Measurements from ENCODE around the gene MFSD6.
A peak's percentile ranks its signal among the peaks of the same experiment; 100 is the strongest.
"Not testable (repeated sequence)": the region's sequence is repeated elsewhere in the genome, so short reads cannot be mapped to it uniquely, and the experiment has no call there.

MFSD6 gene

DNA sequence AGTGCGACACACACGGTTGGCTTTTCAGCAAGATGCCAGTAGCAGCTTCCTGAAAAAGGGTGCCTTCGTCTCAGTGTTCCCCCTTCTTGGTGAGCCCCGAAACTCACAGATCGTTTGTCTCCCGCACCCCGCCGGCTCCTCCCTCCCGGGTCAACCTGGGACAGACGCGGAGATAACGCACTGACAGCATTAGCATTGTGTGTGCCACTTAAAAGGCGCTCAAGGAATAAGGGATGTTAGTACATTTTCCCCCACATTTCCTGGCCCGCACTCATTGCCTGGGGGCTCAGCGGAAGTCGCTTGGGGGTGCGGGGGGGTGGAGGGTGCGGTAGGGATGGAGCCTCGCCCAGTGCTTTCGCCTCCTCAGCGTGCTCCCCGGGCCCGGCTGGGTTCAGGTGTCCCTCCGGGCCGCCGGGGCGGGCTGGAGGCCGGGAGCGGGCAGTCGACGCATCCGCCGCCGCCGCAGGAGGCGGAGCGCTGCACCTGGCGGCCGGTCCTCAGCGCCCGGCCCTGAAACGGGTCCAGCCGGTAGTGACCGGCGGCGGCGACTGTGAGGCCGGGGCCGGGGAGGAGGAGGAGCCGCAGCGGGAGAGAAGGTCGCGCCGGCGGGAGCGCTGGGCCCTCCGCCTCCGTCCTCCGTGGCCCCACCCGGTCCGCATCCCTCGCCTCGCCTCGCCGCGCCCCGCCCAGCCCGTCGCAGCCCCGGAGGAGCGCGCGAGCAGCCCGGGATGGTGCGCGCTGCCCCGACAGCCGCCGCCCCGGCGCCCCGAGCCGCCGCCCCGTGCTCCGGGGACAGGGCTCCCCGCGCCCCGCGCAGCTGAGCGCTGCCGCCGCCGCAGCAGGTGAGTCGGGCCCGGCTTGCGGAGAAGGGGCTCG lies at the start of gene MFSD6:
TSS of gene MFSD6 (plus strand) at position 694 of the 876 bp plus-strand sequence. CDS start 27,675 bp downstream, outside the sequence.
- DNase-seq = peak in 11 of 14 donors; percentile 32 to 80 (median 59)

DNA sequence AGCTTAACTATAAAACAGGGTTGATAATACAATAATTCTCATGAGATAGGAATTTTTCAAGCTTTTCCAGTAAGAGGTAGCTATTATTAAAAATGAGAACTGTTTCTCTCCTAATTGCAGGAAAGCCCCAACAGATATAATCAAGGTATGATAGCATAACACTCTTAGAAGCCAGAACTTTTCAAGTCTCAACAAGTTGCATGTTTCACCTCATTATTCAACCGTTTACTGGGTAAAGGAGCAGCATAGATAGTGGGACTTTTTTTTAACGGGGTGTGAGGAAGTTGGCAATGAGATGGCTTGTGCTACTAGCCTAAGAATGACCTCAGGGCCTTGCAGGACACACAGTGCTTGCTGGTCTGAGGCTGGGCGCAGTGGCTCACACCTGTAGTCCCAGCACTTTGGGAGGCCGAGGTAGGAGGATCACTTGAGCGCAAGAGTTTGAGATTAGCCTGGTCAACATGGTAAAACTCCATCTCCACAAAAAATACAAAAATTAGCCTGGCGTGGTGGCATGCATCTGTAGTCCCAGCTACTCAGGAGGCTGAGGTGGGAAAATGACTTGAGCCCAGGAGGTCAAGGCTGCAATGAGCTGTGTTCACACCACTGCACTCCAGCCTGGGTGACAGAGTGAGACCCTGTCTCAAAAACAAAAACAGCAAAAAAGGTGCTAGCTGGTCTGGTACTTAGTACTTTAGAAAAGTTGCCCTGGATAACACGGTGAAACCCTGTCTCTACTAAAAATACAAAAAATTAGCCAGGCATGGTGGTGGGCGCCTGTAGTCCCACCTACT lies 49.3 kb upstream of the MFSD6 start:
- DNase-seq = not testable (repeated sequence)

DNA sequence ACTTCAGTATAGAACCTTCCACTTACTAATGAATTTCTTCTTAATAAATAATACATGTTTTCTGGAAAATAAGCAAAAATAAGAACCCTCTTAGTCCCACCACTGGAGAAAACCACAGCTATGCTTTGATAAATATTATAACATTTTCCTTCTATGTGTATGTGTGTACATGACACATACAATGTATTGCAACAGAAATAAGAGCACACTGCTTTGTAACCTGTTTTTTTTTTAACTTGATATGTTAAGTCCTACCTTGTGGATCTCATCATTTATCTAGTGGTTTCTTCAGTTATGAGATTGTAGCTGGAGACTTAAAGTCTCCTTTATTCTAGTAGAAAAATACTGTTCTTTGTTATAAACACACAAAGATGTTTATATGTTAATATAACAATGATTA lies 47.6 kb upstream of the MFSD6 start:
- no peak for DNase-seq

DNA sequence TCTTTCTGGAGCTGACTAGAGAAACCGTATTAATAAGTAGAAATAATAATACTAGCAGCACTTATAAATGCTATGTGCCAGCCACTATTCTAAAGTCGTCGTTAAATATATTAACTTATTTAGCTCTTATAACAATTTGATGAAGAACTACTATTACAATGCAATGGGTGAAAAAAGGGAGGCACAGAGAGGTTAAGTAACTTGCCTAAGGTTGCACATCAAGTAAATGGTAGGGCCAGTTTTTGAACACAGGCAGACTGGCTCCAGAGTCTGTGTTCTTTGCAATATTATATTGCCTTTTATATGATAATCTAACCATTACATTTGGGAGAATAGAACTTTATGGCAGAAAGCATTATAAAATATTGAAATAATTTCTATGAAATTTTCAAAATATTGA lies 47.2 kb upstream of the MFSD6 start:
- DNase-seq = no peak

DNA sequence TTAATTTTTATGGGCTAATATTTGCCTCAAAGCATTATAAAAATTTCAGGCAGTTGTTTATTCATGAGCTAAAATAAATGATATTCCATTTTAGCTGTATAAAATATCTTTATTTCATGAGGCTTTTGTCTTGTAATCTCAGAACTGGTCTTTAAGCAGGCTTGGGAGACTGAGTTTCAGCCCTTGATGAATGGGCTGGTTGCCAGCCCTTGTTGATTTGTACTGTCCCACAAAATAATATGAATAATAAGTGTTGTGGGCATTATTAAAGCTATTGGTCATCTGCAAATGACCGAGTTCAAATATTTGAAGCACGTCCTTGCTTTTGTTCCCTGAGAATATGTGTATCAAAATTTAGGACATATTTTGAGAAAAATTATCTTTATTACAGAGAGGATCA lies 46.6 kb upstream of the MFSD6 start:
- no peak for DNase-seq

DNA sequence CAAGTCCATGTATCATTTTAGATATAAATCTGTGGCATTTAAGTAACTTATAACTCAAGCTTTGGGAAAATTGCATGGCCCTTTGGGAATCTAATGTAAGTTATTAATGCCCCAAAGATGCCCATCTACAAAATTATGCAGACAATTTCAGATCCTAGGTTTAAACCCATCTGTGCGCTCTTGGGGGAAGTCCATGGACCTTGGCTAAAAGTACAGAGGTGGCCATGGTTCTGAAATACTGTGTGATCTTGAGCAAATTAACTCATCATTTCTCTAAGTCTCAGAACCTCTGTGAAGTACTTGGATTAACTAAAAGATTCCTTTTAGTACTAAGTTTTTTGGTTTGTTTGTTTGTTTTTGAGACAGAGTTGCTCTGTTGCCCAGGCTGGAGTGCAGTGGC lies 45.3 kb upstream of the MFSD6 start:
- no peak for DNase-seq

DNA sequence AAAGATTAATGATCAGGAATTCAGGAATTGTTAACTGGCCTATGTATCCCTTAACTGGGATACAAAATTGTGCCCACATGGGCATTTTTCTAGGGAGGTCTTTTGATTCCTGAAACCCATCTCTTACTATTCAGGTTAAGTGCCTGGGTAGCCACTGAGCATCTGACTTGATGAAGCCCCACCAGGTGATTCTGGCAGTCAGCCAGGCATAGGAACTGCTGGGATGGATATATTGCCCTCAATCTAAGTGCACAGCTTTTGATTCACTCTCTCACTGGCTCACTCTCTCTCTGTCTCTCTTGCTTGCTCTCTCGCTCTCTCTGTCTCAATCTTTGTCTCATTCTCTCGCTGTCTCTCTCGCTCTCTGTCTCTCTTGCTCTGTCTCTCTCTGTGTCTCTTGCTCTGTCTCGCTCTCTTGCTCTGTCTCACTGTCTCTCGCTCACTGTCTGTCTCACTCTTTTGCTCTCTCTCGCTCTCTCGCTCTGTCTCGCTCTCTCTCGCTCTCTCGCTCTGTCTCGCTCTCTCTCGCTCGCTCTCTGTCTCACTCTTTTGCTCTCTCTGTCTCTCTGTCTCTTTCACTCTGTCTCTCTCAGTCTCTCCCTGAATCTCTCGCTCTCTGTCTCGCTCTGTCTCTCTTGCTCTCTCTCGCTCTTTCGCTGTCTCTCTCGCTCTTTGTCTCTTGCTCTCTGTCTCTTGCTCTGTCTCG lies 42.5 kb upstream of the MFSD6 start:
- DNase-seq = no peak

DNA sequence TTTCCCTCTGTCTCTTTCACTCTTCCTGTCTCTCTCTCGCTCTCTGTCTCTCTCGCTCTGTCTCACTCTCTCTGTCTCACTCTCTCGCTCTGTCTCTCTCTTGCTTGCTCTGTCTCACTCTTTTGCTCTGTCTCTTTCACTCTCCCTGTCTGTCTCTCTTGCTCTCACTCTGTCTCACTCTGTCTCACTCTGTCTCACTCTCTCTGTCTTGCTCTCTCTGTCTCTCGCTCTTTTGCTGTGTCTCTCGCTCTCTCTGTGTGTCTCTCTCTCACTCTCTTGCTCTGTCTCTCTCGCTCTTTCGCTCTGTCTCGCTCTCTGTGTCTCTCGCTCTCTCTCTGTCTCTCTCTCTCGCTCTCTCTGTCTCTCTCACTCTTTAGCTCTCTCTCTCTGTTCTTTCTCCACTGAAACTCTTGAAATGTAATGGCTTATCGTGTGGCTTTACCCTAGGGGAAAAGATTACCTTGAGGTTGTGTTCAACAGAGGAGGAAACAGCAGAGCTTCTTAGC lies 41.9 kb upstream of the MFSD6 start:
- DNase-seq = no peak

DNA sequence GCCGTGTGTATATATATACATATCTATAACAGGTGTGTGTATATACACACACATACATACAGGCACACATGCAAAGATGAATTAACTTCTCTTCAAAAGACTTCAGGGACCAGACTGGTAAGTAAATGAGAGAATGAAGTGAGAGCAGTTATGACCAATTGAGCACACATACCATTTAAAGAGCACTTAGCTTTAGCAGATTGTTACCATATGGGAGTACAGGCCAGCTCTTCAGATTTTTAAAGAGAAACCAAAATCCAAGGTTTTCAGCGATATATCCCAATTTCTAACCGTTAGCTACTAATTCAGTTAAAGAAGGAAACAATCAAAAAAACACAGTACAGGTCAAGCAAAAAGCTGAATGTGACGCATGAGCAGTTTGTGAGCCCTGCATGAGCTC lies 41.1 kb upstream of the MFSD6 start:
- no peak for DNase-seq

DNA sequence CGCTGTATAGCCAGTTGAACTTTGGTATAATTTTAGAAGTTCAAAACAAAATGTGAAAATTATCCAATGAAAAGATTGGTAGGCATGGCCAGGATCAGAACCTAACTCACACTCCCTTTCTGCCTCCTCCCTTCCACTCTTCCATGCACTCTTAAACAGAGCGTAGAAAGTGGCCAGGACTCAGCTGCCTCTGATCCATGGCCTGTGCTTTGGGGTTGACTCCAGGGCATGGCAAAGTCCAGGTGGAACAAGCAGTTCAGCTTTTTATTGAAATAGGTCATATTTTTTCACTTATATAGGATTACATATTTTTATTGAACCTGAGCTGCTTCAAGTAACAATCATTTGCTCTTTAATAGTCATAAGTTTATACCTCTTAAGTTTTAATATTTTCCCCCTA lies 38.5 kb upstream of the MFSD6 start:
- DNase-seq = no peak

DNA sequence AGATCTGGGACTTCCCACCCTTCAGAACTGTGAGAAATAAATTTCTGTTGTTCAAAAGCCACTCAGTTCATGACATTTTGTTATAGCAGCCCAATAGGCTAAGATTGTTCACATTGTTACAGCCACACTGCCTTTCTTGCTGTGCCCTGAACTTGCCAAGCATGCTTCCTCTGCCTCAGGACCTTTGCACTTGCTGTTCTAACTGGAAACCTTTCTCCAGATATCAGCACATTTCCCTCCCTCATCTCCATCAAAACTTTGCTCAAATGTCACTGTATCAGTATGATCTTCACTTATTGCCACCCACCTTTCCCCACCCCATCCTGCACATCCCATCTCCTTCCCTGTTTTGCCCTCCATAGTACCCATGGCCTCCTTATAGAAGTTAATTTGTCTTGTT lies 32.1 kb upstream of the MFSD6 start:
- DNase-seq = no peak

DNA sequence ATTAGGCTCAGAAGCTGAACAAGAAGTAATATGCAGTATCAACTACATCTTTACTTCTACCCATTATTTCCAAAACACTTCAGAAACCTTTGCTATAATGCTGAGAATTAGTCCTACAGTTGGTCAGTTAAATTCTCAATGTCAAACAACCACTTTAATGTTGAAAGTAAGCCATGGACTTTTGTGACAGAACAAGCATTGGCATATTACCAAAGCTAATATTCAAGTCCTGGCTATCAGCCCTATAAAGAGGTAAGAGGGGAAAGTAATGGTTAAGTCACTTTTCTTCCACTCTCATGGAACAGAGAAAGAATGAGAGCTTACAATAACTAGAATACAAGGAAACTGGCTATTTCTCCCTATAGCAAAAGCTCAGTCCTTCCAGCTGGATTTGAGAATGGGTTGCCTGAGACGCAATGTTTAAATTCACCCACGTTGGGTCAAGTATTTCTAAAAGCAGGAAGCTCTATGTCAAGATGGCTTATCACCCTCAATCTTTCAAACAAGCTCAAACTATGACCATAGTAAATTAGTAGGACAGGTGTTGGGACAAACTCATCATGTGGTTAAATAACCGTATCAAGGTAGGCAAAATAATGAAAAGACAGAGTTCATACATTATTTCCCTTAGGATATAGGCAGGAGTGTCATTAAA lies 31.4 kb upstream of the MFSD6 start:
- no peak for DNase-seq

DNA sequence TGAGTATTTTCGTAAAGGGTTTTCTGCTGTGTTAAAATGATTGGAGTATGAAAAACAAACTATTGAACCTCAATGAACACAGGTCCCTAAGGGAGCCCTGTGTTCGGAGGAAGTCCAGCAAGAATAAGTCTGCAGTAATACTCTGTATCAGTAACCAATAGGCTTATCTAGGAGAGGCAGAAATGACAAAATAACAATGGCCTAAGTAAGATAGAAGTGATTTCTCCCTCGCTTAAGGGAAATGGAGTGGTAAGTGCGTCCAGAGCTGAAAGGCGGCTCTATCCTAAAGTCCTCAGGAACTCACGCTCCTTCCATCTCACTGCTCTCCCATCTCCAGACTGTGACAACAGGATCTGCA lies 29.3 kb upstream of the MFSD6 start:
- DNase-seq = no peak

DNA sequence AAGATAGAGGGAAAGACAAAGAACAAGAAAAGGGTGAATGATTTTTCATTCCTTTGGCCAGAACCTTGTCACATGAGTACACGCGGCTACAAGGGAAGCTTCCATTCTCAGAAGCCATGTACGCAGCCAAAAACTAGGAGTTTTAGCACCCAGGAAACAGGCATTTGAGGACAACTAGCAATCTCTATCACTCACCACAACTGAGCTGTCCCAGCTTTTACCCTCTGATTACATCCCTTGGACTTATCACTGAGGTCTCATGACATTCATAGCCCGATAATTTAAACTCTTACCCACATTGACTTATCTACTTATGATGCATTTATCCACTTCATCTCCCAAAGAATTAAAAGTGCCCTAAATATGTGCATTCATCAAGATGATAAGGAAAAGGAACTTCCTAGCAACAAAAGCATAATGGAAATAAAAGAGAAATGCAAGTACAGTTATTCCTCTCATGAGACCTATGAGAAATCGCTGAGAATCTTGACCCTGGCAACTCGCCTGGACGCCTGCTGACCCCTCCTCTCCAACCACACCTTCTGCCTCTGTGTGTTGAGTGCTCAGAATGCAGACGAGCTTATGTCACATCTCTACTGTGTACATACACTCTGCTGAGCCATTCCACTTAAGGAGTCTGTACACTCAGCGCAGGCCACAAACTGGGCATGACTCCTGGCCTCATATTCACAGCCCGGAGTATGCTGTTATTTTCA lies 28.7 kb upstream of the MFSD6 start:
- no peak for DNase-seq

DNA sequence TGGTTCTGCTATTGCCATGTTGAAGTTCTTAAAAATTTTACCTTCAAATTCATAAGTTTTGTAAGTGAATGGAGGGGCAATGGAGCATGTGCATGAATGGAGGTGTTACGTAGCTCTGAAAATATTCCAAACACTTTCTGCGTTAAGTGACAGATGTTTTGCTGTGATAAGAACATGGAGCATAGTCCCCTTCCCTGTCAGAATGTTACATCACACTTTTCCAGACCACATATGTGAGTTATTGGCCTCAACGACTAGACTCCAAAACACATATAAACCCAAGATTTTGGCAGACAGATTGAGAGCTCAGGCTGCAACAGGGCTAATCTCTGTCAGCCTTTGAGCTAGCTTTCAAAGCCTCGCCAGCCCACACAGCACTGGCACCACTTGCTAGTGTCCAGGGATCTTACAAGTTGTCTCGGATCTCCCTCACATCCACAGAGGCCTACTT lies 27.2 kb upstream of the MFSD6 start:
- DNase-seq = no peak

DNA sequence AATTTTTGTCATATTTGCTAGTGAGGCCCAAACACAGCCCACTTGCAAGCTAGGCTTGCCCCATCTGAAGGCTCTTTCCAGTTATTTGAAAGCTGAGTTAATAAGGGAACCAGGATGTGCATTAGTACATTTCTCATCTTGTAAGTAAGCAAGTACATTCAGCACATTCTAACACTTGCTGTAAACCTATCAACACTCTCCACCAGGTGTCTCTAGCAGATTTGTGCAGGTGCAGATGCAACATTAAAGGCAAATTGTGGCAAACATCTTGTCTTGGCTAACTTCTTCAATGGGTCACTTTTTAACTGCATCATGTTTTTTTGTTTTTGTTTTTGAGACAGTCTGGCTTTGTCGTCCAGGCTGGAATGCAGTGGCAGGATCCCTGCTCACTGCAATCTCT lies 25.3 kb upstream of the MFSD6 start:
- DNase-seq = peak in 1 of 14 donors; percentile 45

DNA sequence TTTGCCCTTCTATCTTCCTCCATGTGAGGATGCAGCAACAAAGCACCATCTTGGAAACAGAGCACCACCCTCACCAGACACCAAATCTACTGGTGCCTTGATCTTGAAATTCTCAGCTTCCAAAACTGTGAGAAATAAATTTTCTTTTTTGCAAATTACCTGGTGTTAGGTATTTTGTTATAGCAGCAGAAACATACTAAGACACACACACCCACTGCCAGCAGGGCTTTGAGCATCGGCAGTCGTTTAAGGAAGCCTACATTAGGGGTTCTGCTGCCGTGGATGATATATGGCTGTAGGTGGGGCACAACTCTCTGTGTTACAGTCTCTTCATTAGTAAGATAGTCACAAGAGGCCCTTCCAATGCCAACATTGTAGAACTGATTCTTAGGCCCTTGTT lies 20.7 kb upstream of the MFSD6 start:
- DNase-seq = no peak

DNA sequence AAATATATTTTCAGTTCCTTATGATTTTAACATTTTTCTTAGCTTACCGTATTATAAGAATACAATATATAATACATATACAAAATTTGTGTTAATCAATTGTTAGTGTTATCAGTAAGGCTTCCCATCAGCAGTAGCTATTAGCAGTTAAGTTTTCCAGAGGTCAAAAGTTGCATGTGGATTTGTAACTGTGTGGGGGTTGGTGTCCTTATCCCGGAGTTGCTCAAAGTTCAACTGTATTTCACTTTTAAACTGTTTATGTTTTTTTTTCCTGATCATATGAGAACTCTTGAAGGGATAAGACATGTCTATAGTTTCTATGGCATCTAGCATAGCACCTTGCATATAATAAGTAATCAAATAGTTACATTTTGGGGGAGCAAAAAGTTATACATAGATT lies 11.9 kb upstream of the MFSD6 start:
- DNase-seq = no peak

DNA sequence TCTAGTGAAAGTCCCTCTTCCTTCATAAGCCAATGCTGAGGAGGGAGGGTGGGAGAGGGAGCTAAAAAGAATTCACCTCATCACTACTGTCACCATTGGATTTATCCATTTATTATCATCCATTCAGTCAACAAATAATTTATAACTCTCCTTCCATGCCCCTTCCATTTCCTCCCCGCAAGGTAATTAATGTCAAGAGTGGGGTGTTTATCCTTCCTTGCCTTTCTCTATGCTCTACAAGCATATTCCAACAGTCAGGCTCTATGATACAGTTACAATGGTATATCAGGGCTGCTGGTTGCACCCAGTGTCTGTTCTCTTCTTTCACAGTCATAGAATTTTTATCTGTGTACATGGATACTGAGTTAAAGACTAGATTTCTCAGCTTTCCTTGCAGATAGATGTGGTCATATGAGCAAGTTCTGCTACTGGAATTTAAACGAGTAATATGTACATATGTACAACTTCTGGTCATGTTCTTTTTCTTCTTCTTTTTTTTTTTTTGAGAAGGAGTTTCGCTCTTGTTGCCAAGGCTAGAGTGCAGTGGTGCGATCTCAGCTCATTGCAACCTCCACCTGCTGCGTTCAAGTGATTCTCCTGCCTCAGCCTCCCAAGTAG lies 5.1 kb upstream of the MFSD6 start:
- no peak for DNase-seq

DNA sequence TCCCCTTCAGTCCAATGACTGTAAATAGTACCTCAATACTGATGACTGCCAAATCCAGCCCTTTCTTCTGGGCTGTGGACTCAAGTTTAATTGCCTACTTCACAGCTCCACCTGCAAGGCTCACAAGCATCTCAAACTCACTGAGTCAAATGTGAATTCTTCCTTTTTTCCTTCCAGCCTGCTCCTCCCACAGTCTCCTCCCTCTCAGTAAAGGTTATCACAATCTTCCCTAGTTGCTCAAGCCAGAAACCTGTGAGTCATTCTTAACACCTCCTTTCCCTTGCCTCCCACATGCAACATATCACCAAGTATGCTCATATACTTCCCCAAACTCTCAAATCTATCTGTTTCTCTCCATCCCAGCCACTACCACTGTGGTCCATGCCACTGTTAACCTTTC lies 3.7 kb upstream of the MFSD6 start:
- no peak for DNase-seq

DNA sequence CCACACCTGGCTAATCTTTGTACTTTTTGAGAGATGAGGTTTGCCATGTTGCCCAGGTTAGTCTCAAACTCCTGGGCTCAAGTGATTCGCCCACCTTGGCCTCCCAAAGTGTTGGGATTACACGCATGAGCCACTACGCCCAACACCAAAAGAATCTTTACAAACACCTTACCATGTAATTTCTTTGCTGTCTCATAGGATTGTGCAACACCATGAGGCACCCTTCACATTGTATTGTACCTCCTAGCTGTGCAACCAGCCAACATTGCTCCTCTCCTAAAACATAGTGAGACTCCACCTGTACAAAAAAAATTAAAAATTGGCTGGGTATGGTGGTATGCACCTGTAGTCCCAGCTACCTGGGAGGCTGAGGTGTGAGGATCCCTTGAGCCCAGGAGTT lies 3.1 kb upstream of the MFSD6 start:
- no peak for DNase-seq

Data from C1 segment of cervical spinal cord (tissue), 14 donors.